IPS-15b (cell line): ENCODE results near the gene FAM83B.

ENCODE experiments used
- H3K27me3 ChIP-seq: one replicate; pipeline ENCODE4 v1.6.1; 2013; ENCODE audit warnings: low read length; ENCODE audit not compliant: control insufficient read depth, insufficient read depth
- H3K36me3 ChIP-seq: one replicate; pipeline ENCODE4 v1.6.1; 2013; ENCODE audit warnings: low read length; ENCODE audit not compliant: control insufficient read depth, insufficient read depth
- H3K4me1 ChIP-seq: one replicate; pipeline ENCODE4 v1.6.1; 2013; ENCODE audit warnings: mild to moderate bottlenecking, low read length; ENCODE audit not compliant: control insufficient read depth, insufficient read depth
- H3K4me3 ChIP-seq: one replicate; pipeline ENCODE4 v1.5.1; 2013; ENCODE audit warnings: low read depth, low read length
- H3K9ac ChIP-seq: one replicate; pipeline ENCODE4 v1.6.1; 2013; ENCODE audit warnings: low read depth, mild to moderate bottlenecking, low read length
- H3K9me3 ChIP-seq: one replicate; pipeline ENCODE4 v1.6.1; 2013; ENCODE audit warnings: mild to moderate bottlenecking, low read length; ENCODE audit not compliant: control insufficient read depth, insufficient read depth

Gene FAM83B

GRCh38 chr6:54907355-54907754, 60.8 kb downstream of the FAM83B start:
- Histone ChIP-seq H3K4me3 (no peak overlapping the region), H3K4me1 (no peaks in the 10 kb centered on the region), H3K9ac (no peak overlapping the region), H3K36me3 (no peaks in the 10 kb centered on the region), H3K27me3 (no peaks in the 10 kb centered on the region), H3K9me3 (no peaks in the 10 kb centered on the region)

DNA sequence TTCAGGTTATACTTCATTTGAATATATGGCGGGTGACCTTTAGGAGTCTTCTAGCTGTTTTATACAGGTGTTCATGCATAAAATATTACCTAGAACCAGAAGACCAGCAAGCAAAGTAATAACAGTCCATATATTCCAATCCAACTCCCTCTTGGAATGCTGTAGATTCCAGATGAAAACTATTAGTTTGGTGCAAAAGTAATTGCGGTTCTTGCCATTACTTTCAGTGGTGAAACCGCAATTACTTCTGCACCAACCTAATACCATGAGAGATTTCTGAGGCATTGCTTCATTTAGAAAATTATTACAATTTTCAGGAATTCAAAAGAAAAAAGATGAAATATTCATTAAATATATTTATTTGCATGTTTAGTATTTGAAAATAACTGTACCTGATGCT, 62.6 kb downstream of the FAM83B start:
- Histone ChIP-seq H3K9me3 (no peaks in the 10 kb centered on the region), H3K27me3 (no peaks in the 10 kb centered on the region), H3K36me3 (no peaks in the 10 kb centered on the region), H3K4me3 (no peak overlapping the region), H3K9ac (no peak overlapping the region), H3K4me1 (peaks cover 2% of the 10 kb centered on the region)

GRCh38 chr6:54910431-54910884, 63.9 kb downstream of the FAM83B start:
- Histone ChIP-seq H3K4me3 (no peak overlapping the region), H3K9me3 (no peaks in the 10 kb centered on the region), H3K36me3 (no peaks in the 10 kb centered on the region), H3K9ac (no peak overlapping the region), H3K27me3 (no peaks in the 10 kb centered on the region), H3K4me1 (peaks cover 2% of the 10 kb centered on the region)

GRCh38 chr6:54910921-54911320, 64.3 kb downstream of the FAM83B start:
- Histone ChIP-seq H3K4me3 (no peak overlapping the region), H3K36me3 (no peaks in the 10 kb centered on the region), H3K9me3 (no peaks in the 10 kb centered on the region), H3K4me1 (peaks cover 2% of the 10 kb centered on the region), H3K27me3 (no peaks in the 10 kb centered on the region), H3K9ac (no peak overlapping the region)

DNA sequence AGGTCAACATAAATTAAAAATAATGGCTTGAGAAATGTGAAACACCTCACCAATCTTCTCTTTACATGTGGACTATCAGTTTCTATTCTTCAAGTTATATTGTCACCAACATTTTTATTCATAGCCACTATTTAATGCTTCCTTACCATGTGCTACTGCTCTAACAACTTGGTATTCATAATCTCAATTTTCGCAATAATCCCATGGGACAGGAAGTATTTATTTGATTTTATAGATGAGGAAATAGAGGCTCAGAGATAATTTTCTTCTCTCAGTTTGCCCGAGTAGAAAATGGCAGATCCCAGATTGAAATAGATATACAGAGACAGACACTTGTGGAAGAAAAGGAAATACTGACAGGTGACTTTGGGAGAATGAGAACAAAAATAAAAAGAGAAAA, 66.6 kb downstream of the FAM83B start:
- Histone ChIP-seq H3K4me1 (peaks cover 2% of the 10 kb centered on the region), H3K27me3 (no peaks in the 10 kb centered on the region), H3K4me3 (no peak overlapping the region), H3K9me3 (no peaks in the 10 kb centered on the region), H3K9ac (no peak overlapping the region), H3K36me3 (no peaks in the 10 kb centered on the region)

DNA sequence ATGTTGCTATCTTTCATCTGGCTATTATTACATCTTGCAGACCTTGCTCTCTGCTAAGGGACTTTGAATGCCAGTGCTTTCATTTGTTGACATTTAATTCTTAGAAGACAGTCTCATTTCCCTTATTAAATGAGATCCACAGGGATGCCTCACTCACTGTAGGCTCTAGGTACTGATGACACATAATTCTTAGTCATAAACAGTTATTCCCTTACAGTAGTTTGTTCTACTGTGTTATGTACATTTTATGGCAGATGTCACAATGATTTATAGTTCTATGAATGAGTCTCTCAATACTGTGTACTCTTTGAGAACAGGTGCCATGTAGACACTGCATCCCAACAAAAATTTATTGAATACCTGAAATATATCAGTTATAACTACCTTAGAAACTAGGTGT, 70.3 kb downstream of the FAM83B start:
- Histone ChIP-seq H3K9me3 (no peaks in the 10 kb centered on the region), H3K4me3 (no peak overlapping the region), H3K27me3 (no peaks in the 10 kb centered on the region), H3K9ac (no peak overlapping the region), H3K36me3 (no peaks in the 10 kb centered on the region), H3K4me1 (peaks cover 4% of the 10 kb centered on the region)

GRCh38 chr6:54920628-54921027, 74.1 kb downstream of the FAM83B start:
- no peak overlapping the region for H3K9ac ChIP-seq
- H3K36me3 ChIP-seq: no peaks in the 10 kb centered on the region
- H3K4me1 ChIP-seq: peaks cover 2% of the 10 kb centered on the region
- no peaks in the 10 kb centered on the region for H3K9me3 ChIP-seq
- no peak overlapping the region for H3K4me3 ChIP-seq
- H3K27me3 ChIP-seq: no peaks in the 10 kb centered on the region

GRCh38 chr6:54921891-54922290, 75.3 kb downstream of the FAM83B start:
- Histone ChIP-seq H3K9ac (no peak overlapping the region), H3K4me3 (no peak overlapping the region), H3K36me3 (no peaks in the 10 kb centered on the region), H3K27me3 (no peaks in the 10 kb centered on the region), H3K4me1 (peaks cover 2% of the 10 kb centered on the region), H3K9me3 (no peaks in the 10 kb centered on the region)

DNA sequence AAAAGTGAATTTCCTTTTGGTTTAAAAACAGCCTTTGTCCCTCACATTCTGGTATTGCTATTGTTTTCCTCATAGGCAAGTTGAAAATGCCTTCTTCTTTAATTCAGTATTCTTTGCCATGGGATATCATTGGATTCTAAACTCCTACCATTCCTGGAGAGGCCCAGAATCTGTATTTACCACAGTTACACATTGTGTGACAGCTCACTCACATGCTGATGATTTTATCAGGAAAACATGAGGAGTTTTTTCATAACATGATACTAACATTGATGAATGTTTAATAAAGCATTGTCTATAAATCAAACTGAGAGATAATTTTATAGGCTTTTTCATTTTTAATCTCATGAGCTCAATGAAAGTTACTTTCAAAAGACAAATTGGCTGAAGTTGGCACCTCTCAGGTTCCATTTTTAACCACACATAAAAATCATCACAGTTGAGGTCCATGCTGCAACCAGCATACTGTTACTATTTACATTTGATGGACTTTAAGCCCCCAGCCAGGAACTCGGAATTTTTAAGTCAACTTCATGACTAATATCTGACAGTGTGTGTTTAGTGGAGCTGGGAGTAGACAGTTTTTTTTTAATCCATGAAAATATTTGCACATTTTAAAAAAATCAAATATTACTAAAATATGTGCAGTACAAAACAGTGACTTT, 82.8 kb downstream of the FAM83B start:
- Histone ChIP-seq H3K9me3 (no peaks in the 10 kb centered on the region), H3K4me3 (no peak overlapping the region), H3K4me1 (no peaks in the 10 kb centered on the region), H3K9ac (no peak overlapping the region), H3K36me3 (no peaks in the 10 kb centered on the region), H3K27me3 (no peaks in the 10 kb centered on the region)

DNA sequence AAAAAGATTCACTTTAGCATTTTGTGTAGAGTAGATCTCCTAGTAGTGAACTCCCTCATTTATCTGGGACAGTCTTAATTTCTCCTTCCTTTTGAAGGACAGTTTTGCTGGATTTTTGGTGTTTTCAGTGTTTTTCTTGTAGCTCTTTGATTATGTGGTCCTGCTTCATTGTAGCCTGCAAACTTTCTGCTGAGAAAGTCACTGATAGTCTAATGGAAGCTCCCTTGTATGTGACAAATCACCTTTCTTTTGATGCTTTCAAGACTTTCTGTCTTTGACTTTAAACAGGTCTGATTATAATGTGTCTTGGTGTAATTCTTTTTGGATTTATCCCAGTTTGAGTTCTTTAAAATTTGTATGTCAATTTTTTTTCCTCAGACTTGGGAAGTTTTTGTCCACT, 86.1 kb downstream of the FAM83B start:
- Histone ChIP-seq H3K4me1 (no peaks in the 10 kb centered on the region), H3K27me3 (no peaks in the 10 kb centered on the region), H3K36me3 (no peaks in the 10 kb centered on the region), H3K4me3 (no peak overlapping the region), H3K9ac (no peak overlapping the region), H3K9me3 (no peaks in the 10 kb centered on the region)

GRCh38 chr6:54935739-54936138, 89.2 kb downstream of the FAM83B start:
- Histone ChIP-seq H3K27me3 (no peaks in the 10 kb centered on the region), H3K9me3 (no peaks in the 10 kb centered on the region), H3K36me3 (no peaks in the 10 kb centered on the region), H3K9ac (no peak overlapping the region), H3K4me1 (no peaks in the 10 kb centered on the region), H3K4me3 (no peak overlapping the region)

- Histone ChIP-seq H3K27me3 (no peaks in the 10 kb centered on the region), H3K4me3 (no peak overlapping the region), H3K4me1 (no peaks in the 10 kb centered on the region), H3K36me3 (no peaks in the 10 kb centered on the region), H3K9ac (no peak overlapping the region), H3K9me3 (no peaks in the 10 kb centered on the region)
Measured at GRCh38 chr6:54937371-54937770, 90.8 kb downstream of the FAM83B start.
